Measurements from ENCODE around the gene NUP188.

GRCh38 chr9:128940946-128941755 lies 6.3 kb upstream of the NUP188 start:
- TF ChIP-seq EZH2 (IDR thresholded peaks at IDR 0.05; ENCODE audit: low read length, missing control alignments) (no peak), CTCF (conservative IDR thresholded peaks at IDR 0.05 in 1 of 2, IDR thresholded peaks at IDR 0.05 in 1 of 2; ENCODE audit: low read depth in 1 of 2, low read length in 2 of 2) (no peak)
